Psoas muscle (tissue), 8 donors: Measurements from ENCODE around the gene ALOXE3. TPM values are rescaled to one million over a fixed set of nuclear protein-coding genes. Genes with fewer than 3 reads are reported as not detected.
A peak's percentile ranks its signal among the peaks of the same experiment; 100 is the strongest.

Experiments used
- ATAC-seq, 4 donors: fragments of 200-7000 bp; cut with Tn5 transposase; one replicate each; pipeline ENCODE4 v1.9.1; 2020; ENCODE audit warnings: moderate library complexity in 3 of 4, mild to moderate bottlenecking in 2 of 4
- DNase-seq, 2 donors: peaks; one replicate each; pipeline ENCODE4 v3.0.0-alpha.2; 2020
- H3K27ac ChIP-seq: fragments of 200-600 bp; one replicate; pipeline ENCODE4 v1.8.0; 2022
- H3K27me3 ChIP-seq, 3 donors: fragments of 200-600 bp in 1 of 3; one replicate each; pipeline versions ENCODE4 v1.6.1 to v1.8.0; 2013 to 2022; ENCODE audit warnings: low read length in 2 of 3, mild to moderate bottlenecking in 2 of 3, moderate library complexity in 1 of 3; ENCODE audit not compliant: insufficient read depth in 3 of 3
- H3K36me3 ChIP-seq, 2 donors: fragments of 200-600 bp in 1 of 2; one replicate each; pipeline versions ENCODE4 v1.6.1 to v1.8.0; 2013 to 2022; ENCODE audit warnings: low read depth in 1 of 2, mild to moderate bottlenecking in 1 of 2, moderate library complexity in 1 of 2; ENCODE audit not compliant: insufficient read depth in 1 of 2
- H3K4me1 ChIP-seq: fragments of 200-600 bp; one replicate; pipeline ENCODE4 v1.8.0; 2022
- H3K4me3 ChIP-seq: fragments of 200-600 bp; one replicate; pipeline ENCODE4 v1.8.0; 2022; ENCODE audit warnings: mild to moderate bottlenecking
- H3K9me3 ChIP-seq: fragments of 200-600 bp; one replicate; pipeline ENCODE4 v1.8.0; 2022
- WGBS, 3 donors: extraction: QIAGEN DNeasy Blood & Tissue Kit; methylation state at CpG; one replicate each; pipeline versions ENCODE4 v1.1.6 to v1.1.7; 2013; 5-methylcytosine and 5-hydroxymethylcytosine counted together
- intact Hi-C, 2 donors: fragments of 100-400 bp; cut with DNase I; formaldehyde crosslinking; loops; one replicate each; pipeline versions ENCODE4 v1.11.0 to v1.14.2; 2022
- polyA plus RNA-seq, 3 donors: library from polyadenylated mRNA; stranded (reverse); fragments of 200-250 nt; gene quantifications; one replicate each; pipeline ENCODE4 v1.2.3, GENCODE V29; 2013
- total RNA-seq, 4 donors: library from RNA; stranded (reverse); fragmentation: NEBNext Ultra II Directional in 2 of 4; extraction: Animal tissue kit (Norgen Biotek cat#: 25700) in 2 of 4; gene quantifications; one replicate each; pipeline versions ENCODE4 v1.2.1 to v1.2.4, GENCODE V29; 2021 to 2023
- TF ChIP-seq, protein P1 (sequence below): fragments of 200-600 bp; IDR thresholded peaks from one replicate; pipeline ENCODE4 v1.8.0; 2022; ENCODE audit warnings: antibody characterized with exemption
- donor health status: healthy with polysubstance abuse.
- donor health status: DM: no; HTN: no; CAD: no; lungs with moderate emphysema.
- donor health status: Bipolar disorder and iron deficiency.
- donor health status: healthy.
- donor health status: DM: yes; HTN: yes; CAD: no.
- donor health status: DM: no; HTN: no; CAD: no.
- donor health status: DM: no; HTN: no; CAD: no.
- donor health status: DM: yes; HTN: yes; CAD: no.

Gene ALOXE3
- total and polyA plus RNA-seq, 7 donors = 0.42 TPM; not detected in 6

DNA sequence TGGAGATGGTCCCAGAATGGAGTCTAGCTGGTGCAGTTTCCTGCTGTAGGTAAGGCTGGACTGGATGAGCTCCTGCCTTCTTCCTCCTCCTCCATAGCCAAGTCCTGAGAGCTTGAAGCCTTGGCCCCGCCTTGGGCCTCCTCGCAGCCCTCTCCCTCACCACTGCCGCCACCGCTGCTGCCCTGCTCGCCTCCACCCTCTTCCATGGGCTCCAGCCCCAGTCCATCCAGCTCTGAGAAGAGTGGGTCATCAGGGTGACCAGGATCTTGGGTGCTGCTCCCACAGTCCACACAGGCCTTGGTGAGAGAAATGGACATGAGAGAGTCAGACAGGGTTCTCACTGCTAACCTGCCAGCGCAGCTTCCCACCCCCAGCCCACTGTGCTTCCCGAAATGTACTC is 22.7 kb upstream of the ALOXE3 start:
- WGBS, 3 donors = 83 to 84% (median 84%) methylated on average over 7 of the region's 7 CpGs
- Histone ChIP-seq H3K4me1 (peaks cover 33% of the 10 kb centered on the region), H3K9me3 (no peaks in the 10 kb centered on the region), H3K27ac (peak overlapping the region; percentile 93), H3K4me3 (no peak overlapping the region), H3K27me3 (no peaks in the 10 kb centered on the region), H3K36me3 (peaks cover 10 to 70% of the 10 kb centered on the region in 2 donors)
- ATAC-seq (no peak), DNase-seq (peak in 1 of 2 donors; percentile 13)
- intact Hi-C loops = loop anchor here in 1 of 2 donors (10.0 kb wide), 1 partner anchor 896 kb away; the partner anchor contains the start of gene GABARAP
- TF ChIP-seq, protein P1, sequence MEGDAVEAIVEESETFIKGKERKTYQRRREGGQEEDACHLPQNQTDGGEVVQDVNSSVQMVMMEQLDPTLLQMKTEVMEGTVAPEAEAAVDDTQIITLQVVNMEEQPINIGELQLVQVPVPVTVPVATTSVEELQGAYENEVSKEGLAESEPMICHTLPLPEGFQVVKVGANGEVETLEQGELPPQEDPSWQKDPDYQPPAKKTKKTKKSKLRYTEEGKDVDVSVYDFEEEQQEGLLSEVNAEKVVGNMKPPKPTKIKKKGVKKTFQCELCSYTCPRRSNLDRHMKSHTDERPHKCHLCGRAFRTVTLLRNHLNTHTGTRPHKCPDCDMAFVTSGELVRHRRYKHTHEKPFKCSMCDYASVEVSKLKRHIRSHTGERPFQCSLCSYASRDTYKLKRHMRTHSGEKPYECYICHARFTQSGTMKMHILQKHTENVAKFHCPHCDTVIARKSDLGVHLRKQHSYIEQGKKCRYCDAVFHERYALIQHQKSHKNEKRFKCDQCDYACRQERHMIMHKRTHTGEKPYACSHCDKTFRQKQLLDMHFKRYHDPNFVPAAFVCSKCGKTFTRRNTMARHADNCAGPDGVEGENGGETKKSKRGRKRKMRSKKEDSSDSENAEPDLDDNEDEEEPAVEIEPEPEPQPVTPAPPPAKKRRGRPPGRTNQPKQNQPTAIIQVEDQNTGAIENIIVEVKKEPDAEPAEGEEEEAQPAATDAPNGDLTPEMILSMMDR = no peak

DNA sequence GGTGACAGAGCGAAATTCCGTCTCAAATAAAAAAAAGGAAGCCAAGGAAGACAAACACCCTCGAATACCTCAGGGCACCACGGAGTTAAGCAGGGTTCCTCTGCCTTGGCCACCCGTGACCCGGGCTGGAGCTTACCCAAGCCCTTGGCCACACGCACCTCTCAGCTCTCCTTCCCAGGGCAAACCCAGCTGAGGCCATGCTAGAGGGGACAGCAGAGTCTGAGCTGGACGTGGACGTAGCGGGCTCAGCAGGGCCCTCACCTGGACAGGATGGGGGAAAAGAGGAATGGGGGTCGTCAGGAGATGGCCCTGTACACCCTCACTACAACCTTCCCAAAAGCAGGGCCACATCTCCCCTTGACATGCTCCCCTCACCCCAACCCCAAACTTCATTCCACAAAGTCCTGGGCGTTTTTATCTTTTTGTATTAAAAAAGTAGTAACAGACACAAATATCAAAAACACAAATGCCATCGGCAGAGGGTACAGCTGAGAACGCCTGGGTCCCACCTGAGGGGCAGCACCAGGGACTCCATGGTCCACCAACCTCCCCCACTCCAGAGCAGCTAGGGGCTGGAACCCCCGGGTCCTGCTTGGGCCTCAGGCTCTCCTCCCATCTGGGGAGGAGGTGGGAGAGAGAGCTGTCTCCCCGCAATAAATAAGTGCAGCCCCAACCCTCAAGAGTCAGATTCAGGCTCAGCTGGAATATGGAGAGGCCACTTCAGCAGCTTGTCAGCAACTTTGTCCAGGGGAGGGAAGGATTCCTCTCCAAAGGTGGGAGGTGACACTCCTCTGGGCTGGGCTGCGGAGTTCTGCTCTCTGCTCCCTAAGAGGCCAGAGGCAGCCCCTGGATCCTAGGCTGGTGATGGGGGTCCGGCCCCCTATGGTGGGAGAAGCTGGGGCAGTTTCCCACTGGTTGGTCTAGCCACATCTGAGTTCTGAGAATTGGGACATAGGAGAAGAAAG is 22.0 kb upstream of the ALOXE3 start:
- no peaks in the 10 kb centered on the region for H3K27me3 ChIP-seq
- H3K4me1 ChIP-seq = peaks cover 33% of the 10 kb centered on the region
- DNase-seq = peak; percentile 33 to 72
- H3K27ac ChIP-seq = peak overlapping the region; percentile 93
- ATAC-seq = peak in 3 of 4 donors; percentile 5 to 14 (median 11)
- no peaks in the 10 kb centered on the region for H3K9me3 ChIP-seq
- H3K4me3 ChIP-seq = no peak overlapping the region
- peaks cover 6 to 63% of the 10 kb centered on the region in 2 donors for H3K36me3 ChIP-seq
- TF ChIP-seq, protein P1 = no peak
- 55 to 70% (median 60%) methylated on average over 18 of the region's 18 CpGs for WGBS, 3 donors
- intact Hi-C loops = loop anchor here in 1 of 2 donors (10.0 kb wide), 1 partner anchor 896 kb away; the partner anchor contains the start of gene GABARAP

DNA sequence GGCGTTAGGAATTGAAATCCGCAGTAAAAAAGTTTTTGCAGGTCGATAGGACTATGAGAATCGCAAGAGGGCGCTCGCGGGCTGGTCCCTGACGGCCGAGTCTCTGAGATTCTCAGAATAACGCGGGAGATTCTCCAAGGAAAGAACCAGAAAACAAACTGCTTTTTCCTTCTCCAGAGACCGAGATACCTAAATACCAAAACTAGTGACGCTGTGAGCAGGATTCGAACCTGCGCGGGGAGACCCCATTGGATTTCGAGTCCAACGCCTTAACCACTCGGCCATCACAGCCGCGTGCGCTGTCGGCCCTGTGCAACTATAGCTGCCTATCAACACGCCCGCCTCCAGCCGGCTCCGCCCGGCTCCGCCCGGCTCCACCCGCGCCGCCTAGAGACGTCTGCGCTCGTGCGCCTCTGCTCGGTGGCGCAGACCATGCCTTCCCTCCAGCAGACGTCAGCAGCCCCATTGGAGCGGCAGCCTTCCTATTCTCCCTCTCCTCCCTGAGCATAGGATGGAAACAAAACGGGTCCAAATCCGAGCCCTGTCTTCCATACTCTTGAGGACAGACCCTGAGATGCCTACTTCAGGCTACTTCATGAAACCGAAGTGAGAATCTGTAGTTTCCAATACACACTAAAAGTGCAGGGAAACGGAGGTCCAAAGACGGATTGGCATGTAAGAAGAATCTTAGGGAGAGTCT is 20.5 kb upstream of the ALOXE3 start:
- peaks cover 33% of the 10 kb centered on the region for H3K4me1 ChIP-seq

DNA sequence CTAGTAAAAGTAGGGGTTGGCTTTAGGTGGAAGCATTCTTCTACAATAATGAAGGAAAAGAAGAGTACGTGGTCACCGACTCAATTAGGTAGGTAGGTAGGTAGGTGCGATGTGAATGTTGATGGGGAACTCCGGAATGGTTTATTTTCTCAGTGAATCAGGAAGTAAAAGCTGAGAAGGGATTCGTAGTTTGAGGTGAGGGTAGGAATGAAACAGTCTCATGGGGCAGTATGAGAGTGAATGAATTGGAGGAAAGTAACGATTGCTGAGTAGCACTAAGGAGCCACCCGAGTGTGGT is 20.0 kb upstream of the ALOXE3 start:
- Histone ChIP-seq H3K27ac (peak overlapping the region; percentile 93), H3K9me3 (no peaks in the 10 kb centered on the region), H3K36me3 (peaks cover 6 to 43% of the 10 kb centered on the region in 2 donors), H3K4me1 (peaks cover 33% of the 10 kb centered on the region), H3K4me3 (peak overlapping the region; percentile 48), H3K27me3 (no peaks in the 10 kb centered on the region)
- intact Hi-C loops = loop anchor here (2.0 to 5.0 kb wide), 4 partner anchors 14 to 89 kb away; partner anchors contain the start of gene PER1 (in 1 of the 2)
- ATAC-seq (no peak), DNase-seq (no peak)
- TF ChIP-seq, protein P1 = no peak
- WGBS, 3 donors = 5 to 10% (median 10%) methylated on average over 7 of the region's 7 CpGs

More for the DNA sequence above, 20.5 kb upstream of the ALOXE3 start:
- DNase-seq (peak; percentile 91 to 97), ATAC-seq (peak; percentile 81 to 87 (median 82))
- Histone ChIP-seq H3K4me3 (peak overlapping the region; percentile 48), H3K36me3 (peaks cover 6 to 48% of the 10 kb centered on the region in 2 donors), H3K9me3 (no peaks in the 10 kb centered on the region), H3K27me3 (no peaks in the 10 kb centered on the region), H3K27ac (peak overlapping the region; percentile 93)
- TF ChIP-seq, protein P1 = peak; percentile 91
- 1 to 2% (median 2%) methylated on average over 46 of the region's 46 CpGs for WGBS, 3 donors
- intact Hi-C loops = loop anchor here (2.0 to 5.0 kb wide), 4 partner anchors 14 to 88 kb away; partner anchors contain the start of gene PER1 (in 1 of the 2)
